ENCODE measurements around the gene MCIDAS. TPM values are rescaled to one million over a fixed set of nuclear protein-coding genes. Genes with fewer than 3 reads are reported as not detected.

MCIDAS gene
- total RNA-seq, 2 donors from 2014 or later = not detected

Other genes with a start within 250 kb of the MCIDAS start
- gene ESM1, start 241.7 kb downstream of the MCIDAS start, total RNA-seq = under 1 TPM in 1 of 2 donors, not detected in 1; 0.73 TPM
- 1 to 10 TPM; 4.7 to 7.4 TPM for gene GZMK, start 203.1 kb downstream of the MCIDAS start, total RNA-seq
- 1,000 to 10,000 TPM in 1 of 2 donors, 100 to 1,000 TPM in 1; 522 to 1,702 TPM for gene GZMA, start 124.7 kb downstream of the MCIDAS start, total RNA-seq
- gene GPX8, start 67.1 kb downstream of the MCIDAS start, total RNA-seq = not detected
- under 1 TPM in 1 of 2 donors, not detected in 1; 0.31 TPM for gene CDC20B, start 54.1 kb downstream of the MCIDAS start, total RNA-seq
- gene CCNO, start 6.3 kb upstream of the MCIDAS start, total RNA-seq = not detected
- gene DHX29, start 80.4 kb upstream of the MCIDAS start, total RNA-seq = 10 to 100 TPM; 19.2 to 22.1 TPM
- 10 to 100 TPM; 72.9 to 95.9 TPM for gene MTREX, start 80.7 kb upstream of the MCIDAS start, total RNA-seq